DLD1 (cell line): ENCODE results near the gene SPTLC3.

Experiments
- in situ Hi-C: cut with HindIII; loops from 2 replicates; pipeline ENCODE4 v1.10.0; 2017; ENCODE audit warnings: low sequenced_read_pairs

The SPTLC3 gene

DNA sequence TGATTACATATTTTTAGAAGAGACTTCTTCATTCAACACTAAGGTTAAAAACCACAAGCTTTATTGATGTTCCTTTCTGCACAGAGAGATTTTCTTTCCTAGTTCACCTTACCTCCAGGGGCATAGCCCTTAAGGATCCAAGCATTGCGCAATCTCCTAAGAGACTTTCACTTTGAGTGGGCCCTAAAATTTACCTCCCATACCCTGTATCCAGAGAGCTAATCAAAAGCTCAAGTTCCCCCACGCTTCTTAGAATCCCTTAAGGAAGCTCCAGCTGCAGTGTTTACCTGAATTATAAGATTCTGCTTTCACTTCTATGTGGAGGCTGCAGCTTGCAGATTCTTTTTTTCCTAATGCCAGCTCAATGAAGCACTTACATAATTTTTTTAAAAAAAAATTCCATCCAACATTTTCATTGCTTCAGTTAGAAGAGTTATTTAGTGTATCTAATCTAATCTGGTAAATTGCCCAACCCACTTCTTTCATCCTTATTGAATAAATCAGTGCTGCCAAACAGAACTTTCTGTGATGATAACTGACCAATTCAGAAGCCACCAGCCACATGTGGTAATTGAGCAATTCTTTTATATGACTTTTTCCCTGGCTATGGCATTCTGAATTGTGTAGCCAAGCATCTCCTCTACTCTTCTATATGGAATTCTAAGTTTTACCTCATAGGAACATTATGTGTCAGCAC lies 24.6 kb upstream of the SPTLC3 start:
- in situ Hi-C loops = no loop called here

DNA sequence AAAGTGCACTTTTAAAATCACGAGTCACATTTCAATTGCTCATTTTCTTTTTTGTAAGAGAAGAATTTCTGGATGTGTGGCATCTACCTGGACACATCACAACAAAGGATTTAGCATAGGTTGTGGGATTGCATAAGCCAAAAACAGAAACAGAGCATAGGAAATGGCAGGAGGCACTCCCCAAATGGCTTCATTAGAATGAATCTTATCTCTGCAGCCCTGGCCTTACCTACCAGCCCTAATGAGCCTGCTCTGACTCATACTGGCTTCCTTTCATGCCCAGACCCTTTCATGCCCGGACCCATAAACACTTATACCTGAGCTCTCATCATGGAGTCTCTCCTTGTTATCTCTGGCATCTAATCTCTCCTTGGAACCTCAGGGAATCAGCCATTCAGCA lies 23.9 kb upstream of the SPTLC3 start:
- in situ Hi-C loops = no loop called here

DNA sequence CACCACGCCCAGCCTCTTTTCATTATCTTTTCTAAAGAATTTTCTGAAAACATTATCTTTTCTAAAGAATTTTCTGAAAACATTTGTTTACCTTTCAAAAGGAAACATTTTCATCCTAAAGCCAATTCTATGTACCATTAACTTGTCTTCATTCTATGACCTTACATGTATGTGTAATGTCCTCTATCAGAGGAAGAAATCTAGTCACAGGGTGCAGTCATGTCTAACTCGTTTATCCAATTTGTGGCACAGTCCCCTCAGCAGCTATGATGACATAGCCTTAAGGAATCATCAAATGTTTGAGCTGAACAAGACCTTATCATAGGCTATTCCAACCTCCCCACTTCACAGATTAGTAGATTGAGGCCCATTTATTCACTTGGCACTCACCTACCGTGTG lies 21.5 kb upstream of the SPTLC3 start:
- in situ Hi-C loops = no loop called here

GRCh38 chr20:12989586-12990115 lies 19.1 kb upstream of the SPTLC3 start:
- in situ Hi-C loops = no loop called here

- in situ Hi-C loops = no loop called here
Measured at GRCh38 chr20:12997128-12997655, 11.6 kb upstream of the SPTLC3 start.

- in situ Hi-C loops = no loop called here
Measured at GRCh38 chr20:12998046-12998445, 10.7 kb upstream of the SPTLC3 start.

DNA sequence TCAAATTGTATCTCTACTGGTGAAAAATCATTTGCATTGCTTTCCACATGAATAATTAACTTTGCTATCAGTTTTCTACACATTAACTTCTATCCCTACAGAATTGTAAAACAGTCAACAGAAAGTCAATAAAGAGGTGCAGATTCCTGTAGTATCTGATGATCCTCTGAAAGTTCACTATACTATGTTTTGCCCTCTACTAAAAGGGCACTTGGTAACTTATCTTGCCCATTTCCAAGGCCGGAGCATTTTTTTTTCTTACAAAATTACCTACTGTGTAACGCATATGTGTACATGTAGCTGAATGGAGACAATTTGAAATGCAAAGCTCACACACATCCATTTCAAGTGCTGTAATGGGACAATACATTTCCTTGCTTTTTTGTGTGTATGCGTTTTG lies 9.6 kb upstream of the SPTLC3 start:
- in situ Hi-C loops = no loop called here

- in situ Hi-C loops = no loop called here
Measured at GRCh38 chr20:13002251-13002650, 6.5 kb upstream of the SPTLC3 start.

- in situ Hi-C loops = no loop called here
Measured at GRCh38 chr20:13006825-13007224, 1.9 kb upstream of the SPTLC3 start.

- in situ Hi-C loops = no loop called here
Measured at GRCh38 chr20:13007596-13007995, 1.2 kb upstream of the SPTLC3 start.

DNA sequence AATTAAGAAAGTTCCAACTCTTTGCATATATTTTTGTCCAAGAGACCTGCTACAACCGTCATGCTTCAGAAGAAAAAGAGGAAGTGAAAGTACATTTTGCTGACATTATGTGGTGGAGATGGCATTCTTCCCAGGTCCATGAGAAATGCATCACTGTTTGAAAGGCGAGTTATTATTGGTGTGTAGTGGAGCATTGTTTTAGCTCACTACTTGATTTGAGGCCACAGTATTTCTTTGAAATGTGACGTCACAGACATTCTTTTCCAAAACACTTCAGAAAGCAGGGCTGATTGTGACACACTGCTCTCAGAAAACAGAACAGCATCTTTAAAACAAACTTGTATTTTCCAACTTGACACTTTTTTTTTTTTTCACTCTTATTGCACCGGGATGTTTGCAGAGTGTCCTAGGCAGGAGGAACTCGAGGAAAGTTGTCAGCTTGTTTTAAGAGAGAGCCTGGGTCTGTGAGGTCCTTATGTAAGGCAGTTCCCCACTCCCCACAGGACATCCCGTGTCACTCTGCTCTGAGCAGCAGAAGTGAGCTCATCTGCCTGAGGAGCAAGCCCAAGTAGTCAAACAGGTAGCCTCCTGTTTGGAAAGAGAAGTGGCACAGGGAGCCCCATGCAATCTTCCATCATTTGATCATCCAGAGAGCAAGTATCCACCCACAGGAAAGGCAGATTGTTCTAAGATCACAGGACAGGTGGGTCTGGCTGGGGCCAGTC lies 1.1 kb downstream of the SPTLC3 start:
- in situ Hi-C loops = no loop called here

- in situ Hi-C loops = no loop called here
Measured at GRCh38 chr20:13012886-13013285, 4.1 kb downstream of the SPTLC3 start.

GRCh38 chr20:13013411-13013810 lies 4.6 kb downstream of the SPTLC3 start:
- in situ Hi-C loops = no loop called here

DNA sequence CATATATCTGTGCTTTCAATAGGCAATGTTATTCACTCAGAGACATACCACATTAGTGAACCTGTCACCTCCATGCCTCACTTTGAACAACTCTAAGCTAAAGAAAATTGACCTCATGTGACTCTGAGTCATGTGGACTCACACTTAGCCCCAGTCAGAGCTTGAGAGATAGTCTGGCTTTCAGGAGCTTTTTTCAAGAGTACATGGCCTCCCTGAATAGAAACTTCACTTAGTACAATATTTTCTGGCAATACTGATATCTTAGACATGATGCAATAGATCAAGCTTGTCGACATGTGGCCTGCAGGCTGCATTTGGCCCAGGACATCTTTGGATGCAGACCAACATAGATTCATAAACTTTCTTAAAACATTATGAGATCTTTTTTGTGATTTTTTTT lies 8.5 kb downstream of the SPTLC3 start:
- in situ Hi-C loops = no loop called here

DNA sequence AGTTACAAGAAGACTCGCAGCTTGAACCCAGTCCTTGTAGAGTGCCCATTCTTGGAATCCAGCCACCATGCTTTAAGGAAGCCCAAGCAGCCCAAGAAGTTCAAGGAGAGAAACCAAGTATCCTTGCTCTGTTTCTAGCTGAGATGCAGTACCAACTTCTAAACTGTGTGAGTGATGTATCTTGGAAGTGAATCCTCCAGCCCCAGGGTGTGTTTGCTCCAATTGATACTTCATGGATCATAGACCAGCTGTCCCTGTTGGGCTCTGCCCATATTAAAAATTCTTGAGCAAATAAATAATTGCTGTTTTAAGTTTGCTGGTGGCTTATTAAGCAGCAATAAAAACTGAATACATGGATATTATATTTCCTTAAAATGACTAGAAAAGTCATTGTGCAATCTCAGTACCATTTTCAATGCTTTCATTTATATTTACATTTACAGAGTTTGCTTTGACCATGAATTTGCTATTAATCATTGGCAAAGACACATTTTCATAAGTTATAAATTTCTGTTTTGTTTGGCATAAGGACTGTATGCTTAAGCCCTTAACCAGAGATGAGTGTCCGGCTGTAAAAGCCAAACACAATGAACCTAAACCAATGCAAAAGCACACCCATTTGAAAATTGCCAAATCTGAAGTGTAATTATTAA lies 9.2 kb downstream of the SPTLC3 start:
- in situ Hi-C loops = no loop called here

DNA sequence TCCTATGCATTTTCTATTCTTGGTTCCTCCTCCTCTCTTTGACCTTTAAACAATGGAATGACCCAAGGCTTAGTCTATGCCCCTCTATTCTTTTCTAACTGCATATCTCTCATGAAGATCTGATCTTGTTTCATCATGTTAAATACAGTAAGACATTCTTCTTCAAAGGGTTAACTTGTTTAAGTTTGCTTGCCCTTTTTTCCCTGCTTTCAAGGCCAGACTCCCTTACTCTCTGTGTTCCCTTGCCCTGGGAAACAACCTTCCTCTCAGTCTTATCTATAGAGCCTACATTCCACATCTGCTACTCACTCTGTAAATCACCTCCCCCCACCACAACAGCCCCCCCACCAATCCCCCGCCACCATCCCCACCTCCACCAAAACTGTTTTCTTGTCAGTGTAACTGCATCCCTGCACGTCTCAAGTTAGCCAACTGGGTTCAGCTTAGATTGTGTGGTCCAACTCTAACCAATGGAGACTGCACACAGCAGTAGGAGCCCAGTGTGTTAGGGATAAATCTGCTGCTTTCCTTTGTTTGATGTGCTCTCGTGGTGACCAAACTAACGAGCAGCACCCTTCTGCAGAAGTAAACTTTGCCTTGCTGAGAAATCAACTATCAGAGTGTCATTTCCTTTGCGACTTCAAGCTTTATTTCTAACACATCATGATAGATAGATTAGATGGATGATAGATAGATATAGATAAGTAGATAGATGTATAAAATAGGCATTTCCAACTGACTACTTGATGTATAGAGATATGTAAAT lies 12.6 kb downstream of the SPTLC3 start:
- in situ Hi-C loops = no loop called here

DNA sequence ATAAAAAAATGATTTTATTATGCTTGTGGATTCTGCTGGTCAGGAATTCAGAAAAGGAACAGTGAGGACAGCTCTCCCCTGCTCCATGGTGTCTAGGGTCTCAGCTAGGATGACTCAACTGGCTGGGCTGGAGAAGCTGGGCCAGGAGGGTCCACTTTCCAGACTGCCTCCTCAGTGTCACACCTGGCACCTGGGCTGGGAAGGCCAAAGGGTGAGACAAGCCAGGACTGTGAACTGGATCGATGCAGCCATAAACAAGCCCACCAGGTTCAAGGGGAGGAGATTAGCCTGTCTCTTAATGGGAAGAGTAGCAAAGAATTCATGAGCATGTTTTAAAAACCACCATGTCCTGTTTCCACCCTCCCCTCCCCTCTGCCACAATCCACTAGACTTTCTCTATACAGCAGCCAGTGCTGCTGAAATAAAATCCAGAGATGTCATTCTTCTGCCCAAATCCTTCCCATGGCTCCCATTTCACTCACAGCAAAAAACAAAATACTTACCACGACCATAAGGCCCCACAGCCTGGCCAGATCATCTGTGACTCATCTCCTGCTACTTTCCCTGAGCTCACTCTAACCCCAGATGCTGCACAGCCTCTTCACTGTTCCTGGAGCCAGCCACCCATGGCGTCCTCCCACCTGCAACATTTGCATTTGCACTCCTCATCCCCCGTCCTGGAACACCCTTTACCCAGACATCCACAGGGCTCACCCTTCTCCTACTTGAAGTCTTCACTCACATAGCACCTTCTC lies 13.8 kb downstream of the SPTLC3 start:
- in situ Hi-C loops = no loop called here

DNA sequence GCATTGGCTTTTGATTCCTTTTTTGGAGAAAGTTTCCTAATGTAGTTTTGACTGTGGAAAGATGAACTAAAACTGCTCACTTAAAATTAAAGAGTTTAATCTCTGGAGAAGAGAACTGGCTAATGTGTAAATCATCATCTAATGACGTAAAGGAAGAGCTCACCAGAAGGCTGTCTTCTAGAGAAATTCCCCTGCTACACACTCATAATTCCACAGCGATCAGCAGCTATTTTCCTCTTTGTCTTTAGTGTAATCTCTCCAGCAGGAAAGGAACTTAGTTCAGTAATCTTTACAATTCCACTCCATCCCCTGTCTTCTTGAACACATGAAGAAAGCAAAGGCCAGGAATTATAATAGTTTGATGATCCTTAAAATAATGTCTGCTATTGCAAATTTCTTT lies 15.8 kb downstream of the SPTLC3 start:
- in situ Hi-C loops = no loop called here

DNA sequence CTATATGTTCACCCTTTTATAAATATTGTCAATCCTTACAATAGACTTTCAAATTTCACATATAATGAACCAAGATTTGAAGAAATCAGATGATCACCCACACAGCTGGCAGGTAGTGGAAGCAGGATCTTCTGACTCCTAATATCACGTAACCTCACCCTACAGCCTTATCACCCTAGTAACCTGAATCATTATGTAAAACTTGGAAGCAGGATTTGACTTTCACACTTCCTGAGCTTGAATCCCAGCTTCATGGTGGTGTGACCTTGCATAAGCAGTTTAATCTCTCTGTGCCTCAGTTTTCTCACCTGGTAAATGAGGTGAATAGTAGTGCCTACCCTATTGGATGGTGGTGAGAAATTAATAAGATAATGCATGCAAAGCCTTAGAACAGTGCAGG lies 16.4 kb downstream of the SPTLC3 start:
- in situ Hi-C loops = no loop called here

GRCh38 chr20:13028001-13028400 lies 19.2 kb downstream of the SPTLC3 start:
- in situ Hi-C loops = no loop called here
